IMR-90 (cell line): ENCODE measurements around the gene ERCC3. TPM values are rescaled to one million over a fixed set of nuclear protein-coding genes. Genes with fewer than 3 reads are reported as not detected.

Source experiments
- ATAC-seq: fragments of 200-7000 bp; cut with Tn5 transposase; 2 replicates; pipeline ENCODE4 v1.9.1; 2020; ENCODE audit warnings: low read depth, mild to moderate bottlenecking, moderate library complexity
- BruUV-seq: library from RNA; stranded (reverse); fragments of 400-500 nt; replicated peaks from 2 replicates; lab custom pipeline; 2021; lab: Mats Ljungman, UMichigan
- CTCF ChIA-PET: fragments of 300-600 bp; formaldehyde crosslinking; extraction: SDS; loops from one replicate; lab custom pipeline; 2021; ENCODE audit warnings: antibody characterized with exemption; lab: Yijun Ruan, JAX
- POLR2A ChIA-PET: fragments of 300-600 bp; sonication (Branson Sonifier 250); formaldehyde crosslinking; loops from one replicate; lab custom pipeline; 2022; ENCODE audit warnings: antibody characterized with exemption; ENCODE audit not compliant: unreplicated experiment; lab: Charles Lee
- DNase-seq: peaks from one replicate; pipeline ENCODE4 v3.0.0; 2013
- H2AFZ ChIP-seq: replicated peaks from 2 replicates; pipeline ENCODE3; 2013; ENCODE audit warnings: low read length, mild to moderate bottlenecking; ENCODE audit not compliant: poor library complexity
- H2AK5ac ChIP-seq: 2 replicates; pipeline ENCODE4 v1.6.1; 2013; ENCODE audit warnings: low read depth, low read length, inconsistent platforms
- H2AK9ac ChIP-seq: replicated peaks from 2 replicates; pipeline ENCODE3; 2013; ENCODE audit warnings: mild to moderate bottlenecking, low read depth, low read length, moderate library complexity; ENCODE audit not compliant: poor library complexity
- H2BK120ac ChIP-seq: 2 replicates; pipeline ENCODE4 v1.6.1; 2013; ENCODE audit warnings: low read depth, low read length, inconsistent platforms
- H2BK15ac ChIP-seq: 3 replicates; pipeline ENCODE4 v1.6.1; 2013; ENCODE audit warnings: low read depth, low read length, inconsistent platforms
- H2BK20ac ChIP-seq: 2 replicates; pipeline ENCODE4 v1.6.1; 2013; ENCODE audit warnings: low read depth, mild to moderate bottlenecking, inconsistent platforms, low read length, moderate library complexity
- H2BK5ac ChIP-seq: 2 replicates; pipeline ENCODE4 v1.6.1; 2013; ENCODE audit warnings: mild to moderate bottlenecking, low read depth, low read length, inconsistent platforms; ENCODE audit not compliant: poor library complexity, severe bottlenecking
- H3K14ac ChIP-seq: replicated peaks from 2 replicates; pipeline ENCODE4 v1.6.1; 2013; ENCODE audit warnings: low read depth, low read length, inconsistent platforms
- H3K18ac ChIP-seq: 2 replicates; pipeline ENCODE4 v1.6.1; 2013; ENCODE audit warnings: low read depth, low read length, control low read depth
- H3K23ac ChIP-seq: 2 replicates; pipeline ENCODE4 v1.6.1; 2013; ENCODE audit warnings: low read depth, low read length, inconsistent platforms
- H3K27ac ChIP-seq: 2 replicates; pipeline ENCODE4 v1.5.1; 2013; ENCODE audit warnings: mild to moderate bottlenecking, control low read depth, low read length; ENCODE audit not compliant: insufficient read depth
- H3K27me3 ChIP-seq: 2 replicates; pipeline ENCODE4 v1.6.1; 2013; ENCODE audit warnings: low read length; ENCODE audit not compliant: control insufficient read depth, insufficient read depth
- H3K36me3 ChIP-seq: 2 replicates; pipeline ENCODE4 v1.6.1; 2013; ENCODE audit warnings: low read length, mixed read lengths; ENCODE audit not compliant: control insufficient read depth, insufficient read depth
- H3K4ac ChIP-seq: 2 replicates; pipeline ENCODE4 v1.6.1; 2013; ENCODE audit warnings: low read depth, low read length, inconsistent platforms
- H3K4me1 ChIP-seq: 2 replicates; pipeline ENCODE4 v1.6.1; 2013; ENCODE audit warnings: low read length, mixed read lengths; ENCODE audit not compliant: control insufficient read depth, insufficient read depth
- H3K4me2 ChIP-seq: 2 replicates; pipeline ENCODE4 v1.6.1; 2013; ENCODE audit warnings: low read depth, mild to moderate bottlenecking, control low read depth, low read length, moderate library complexity
- H3K4me3 ChIP-seq: 2 replicates; pipeline ENCODE4 v1.5.1; 2013; ENCODE audit warnings: low read depth, mild to moderate bottlenecking, control low read depth, low read length, moderate library complexity; ENCODE audit not compliant: insufficient read depth
- H3K56ac ChIP-seq: 2 replicates; pipeline ENCODE4 v1.6.1; 2013; ENCODE audit warnings: low read length, inconsistent platforms; ENCODE audit not compliant: insufficient read depth; ENCODE audit errors: extremely low read depth
- H3K79me1 ChIP-seq, 2 experiments: 2 replicates each; pipeline ENCODE4 v1.6.1; 2013; ENCODE audit warnings: low read length in 2 of 2, inconsistent platforms in 1 of 2, low read depth in 1 of 2
- H3K9ac ChIP-seq: 2 replicates; pipeline ENCODE4 v1.6.1; 2013; ENCODE audit warnings: low read depth, low read length, control low read depth
- H3K9me1 ChIP-seq: 2 replicates; pipeline ENCODE4 v1.6.1; 2013; ENCODE audit warnings: low read length, inconsistent platforms; ENCODE audit not compliant: insufficient read depth
- H3K9me3 ChIP-seq: 2 replicates; pipeline ENCODE4 v1.6.1; 2013; ENCODE audit warnings: low read length; ENCODE audit not compliant: control insufficient read depth, insufficient read depth
- H4K20me1 ChIP-seq: 2 replicates; pipeline ENCODE4 v1.6.1; 2013; ENCODE audit warnings: low read length, inconsistent platforms; ENCODE audit not compliant: insufficient read depth
- H4K5ac ChIP-seq: 2 replicates; pipeline ENCODE4 v1.6.1; 2013; ENCODE audit warnings: mild to moderate bottlenecking, low read depth, low read length, control low read depth
- H4K8ac ChIP-seq, 2 experiments: 2 replicates each; pipeline ENCODE4 v1.6.1; 2013; ENCODE audit warnings: low read depth in 2 of 2, low read length in 2 of 2, control low read depth in 1 of 2, inconsistent platforms in 1 of 2
- H4K91ac ChIP-seq: 2 replicates; pipeline ENCODE4 v1.6.1; 2013; ENCODE audit warnings: low read depth, low read length, inconsistent platforms; ENCODE audit not compliant: insufficient read depth
- BHLHE40 ChIP-seq: fragments of 150-350 bp; IDR thresholded peaks from 2 replicates; pipeline ENCODE4 v1.6.1; 2016; ENCODE audit warnings: mild to moderate bottlenecking, low read depth, low read length
- CEBPB ChIP-seq: IDR thresholded peaks from 2 replicates; pipeline ENCODE4 v1.6.1; 2012; ENCODE audit warnings: low read depth, low read length, improper control_type of control experiment
- CHD1 ChIP-seq: IDR thresholded peaks from 2 replicates; pipeline ENCODE4 v1.6.1; 2012; ENCODE audit warnings: low read depth, low read length, improper control_type of control experiment
- FOS ChIP-seq: fragments of 150-350 bp; IDR thresholded peaks from 2 replicates; pipeline ENCODE4 v1.6.1; 2016; ENCODE audit warnings: low read depth, low read length
- MAFK ChIP-seq: IDR thresholded peaks from 2 replicates; pipeline ENCODE4 v1.6.1; 2012; ENCODE audit warnings: low read depth, low read length, improper control_type of control experiment
- MAZ ChIP-seq: IDR thresholded peaks from 2 replicates; pipeline ENCODE4 v1.6.1; 2012; ENCODE audit warnings: low read depth, mild to moderate bottlenecking, low read length, improper control_type of control experiment, moderate library complexity, borderline replicate concordance
- MXI1 ChIP-seq: IDR thresholded peaks from 2 replicates; pipeline ENCODE4 v1.6.1; 2012; ENCODE audit warnings: low read depth, mild to moderate bottlenecking, low read length, moderate library complexity, borderline replicate concordance
- NFE2L2 ChIP-seq: fragments of 150-350 bp; IDR thresholded peaks from 2 replicates; pipeline ENCODE4 v1.6.1; 2016; ENCODE audit warnings: low read depth, mild to moderate bottlenecking, low read length
- RAD21 ChIP-seq: IDR thresholded peaks from 2 replicates; pipeline ENCODE4 v1.6.1; 2012; ENCODE audit warnings: low read length, improper control_type of control experiment
- RCOR1 ChIP-seq: IDR thresholded peaks from 2 replicates; pipeline ENCODE4 v1.6.1; 2012; ENCODE audit warnings: mild to moderate bottlenecking, low read length, improper control_type of control experiment; ENCODE audit not compliant: insufficient replicate concordance
- RFX5 ChIP-seq: IDR thresholded peaks from 2 replicates; pipeline ENCODE4 v1.8.0; 2012; ENCODE audit warnings: low read depth, mild to moderate bottlenecking, low read length, moderate library complexity
- SMC3 ChIP-seq: fragments of 150-350 bp; IDR thresholded peaks from 2 replicates; pipeline ENCODE4 v1.6.1; 2016; ENCODE audit warnings: low read depth, mild to moderate bottlenecking, antibody characterized with exemption, low read length, moderate library complexity
- WGBS, 2 experiments: methylation state at CpG; one replicate each; pipeline versions ENCODE4 v1.1.5 to v1.1.7; 2013; ENCODE audit warnings: missing lambda C conversion rate in 2 of 2; ENCODE audit not compliant: insufficient read length in 1 of 2; ENCODE audit errors: extremely low coverage in 2 of 2; 5-methylcytosine and 5-hydroxymethylcytosine counted together
- dilution Hi-C: fragments of 300-500 bp; cut with HindIII; formaldehyde crosslinking; loops from one replicate; pipeline ENCODE4 v1.14.3; 2018; ENCODE audit warnings: low sequenced_read_pairs; ENCODE audit not compliant: unreplicated experiment
- in situ Hi-C: fragments of 300-500 bp; cut with MboI; formaldehyde crosslinking; loops from 3 replicates; pipeline ENCODE4 v1.14.3; 2019; ENCODE audit warnings: low sequenced_read_pairs, inconsistent platforms, mixed read lengths
- intact Hi-C: fragments of 100-400 bp; cut with micrococcal nuclease; formaldehyde crosslinking; loops from 2 replicates; pipeline ENCODE4 v1.10.0; 2022
- polyA plus RNA-seq, 3 experiments: library from polyadenylated mRNA; depleted of rRNA; stranded (reverse); fragments of >200 nt; gene quantifications; 2 replicates each; pipeline ENCODE4 v1.2.3, GENCODE V29; 2012; ENCODE audit warnings: low replicate concordance in 1 of 3
- total RNA-seq: library from RNA; depleted of rRNA; stranded (reverse); fragments of >200 nt; gene quantifications from 2 replicates; pipeline ENCODE4 v1.2.3, GENCODE V29; 2012
- TF ChIP-seq, protein P1 (sequence below): conservative IDR thresholded peaks from 2 replicates; pipeline ENCODE4 v1.5.1; 2012; ENCODE audit warnings: mild to moderate bottlenecking, low read depth, low read length, improper control_type of control experiment
- TF ChIP-seq, protein P2 (sequence below): fragments of 150-350 bp; IDR thresholded peaks from 2 replicates; pipeline ENCODE4 v1.6.1; 2017; ENCODE audit warnings: mild to moderate bottlenecking, antibody characterized with exemption, low read length, low read depth
- TF ChIP-seq, protein P3 (sequence below): fragments of 150-350 bp; IDR thresholded peaks from 2 replicates; pipeline ENCODE4 v1.6.1; 2016; ENCODE audit warnings: low read depth, mild to moderate bottlenecking, low read length, moderate library complexity, borderline replicate concordance

ERCC3 gene
- total and polyA plus RNA-seq, 2 of the 4 experiments (the other 2 are of a cell fraction) = 43.2 to 52.0 TPM

DNA sequence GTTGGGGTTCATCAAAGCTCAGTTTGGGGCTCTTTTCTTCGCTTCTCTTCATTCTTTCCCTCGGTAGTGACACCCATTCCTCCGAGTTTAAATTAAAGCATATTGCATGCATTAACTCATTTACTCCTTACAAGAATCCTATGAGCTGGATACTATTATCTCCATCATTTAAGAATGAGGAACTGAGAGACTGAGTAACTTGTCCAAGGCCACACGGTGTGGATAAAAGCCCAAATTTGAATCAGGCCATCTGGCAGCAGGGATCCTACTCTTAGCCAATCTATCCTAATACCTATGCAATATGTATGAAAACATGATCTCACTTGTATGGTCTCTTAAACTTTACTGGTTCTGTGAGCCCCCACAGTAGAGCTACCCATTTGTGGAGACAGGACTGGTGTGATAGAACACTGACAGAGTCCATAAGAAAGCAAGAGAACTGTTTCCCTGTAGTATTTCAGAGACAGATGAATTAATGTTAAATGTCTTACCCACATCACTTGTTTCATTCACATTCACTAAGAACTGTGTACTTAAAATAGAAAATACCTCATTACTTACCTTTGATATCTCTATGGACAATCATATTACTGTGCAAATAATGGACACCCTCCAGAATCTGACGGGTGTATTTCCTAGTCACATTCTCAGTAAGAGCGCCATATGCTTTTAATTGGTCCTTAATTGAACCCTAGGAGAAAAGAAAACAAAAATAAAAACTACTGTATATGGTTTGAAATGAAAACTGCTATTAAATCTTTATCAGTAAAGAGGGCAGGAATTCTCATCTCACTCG lies 20.4 kb upstream of the ERCC3 start:
- Histone ChIP-seq H4K91ac (no peak overlapping the region), H3K4me3 (no peak overlapping the region), H4K8ac (no peak overlapping the region), H3K9me1 (peaks cover 6% of the 10 kb centered on the region; the same call in 1 of the 2 replicates), H3K9ac (no peak overlapping the region), H2AFZ (no peak overlapping the region), H3K56ac (no peak overlapping the region), H2BK15ac (no peak overlapping the region), H3K9me3 (no peaks in the 10 kb centered on the region), H3K27ac (no peak overlapping the region), H3K23ac (no peak overlapping the region), H3K14ac (no peak overlapping the region), H2AK5ac (no peak overlapping the region), H3K4ac (no peak overlapping the region), H2BK5ac (no peak overlapping the region), H2AK9ac (no peak overlapping the region), H3K18ac (no peak overlapping the region), H3K4me1 (no peaks in the 10 kb centered on the region), H2BK20ac (no peak overlapping the region), H3K79me1 (peaks cover 8 to 17% of the 10 kb centered on the region in 2 experiments), H3K4me2 (no peak overlapping the region), H2BK120ac (no peak overlapping the region), H3K27me3 (no peaks in the 10 kb centered on the region), H4K5ac (no peak overlapping the region), H3K36me3 (peaks cover 34% of the 10 kb centered on the region), H4K20me1 (no peaks in the 10 kb centered on the region)
- intact Hi-C loops = no loop called here
- BruUV-seq = no TSS peak
- in situ Hi-C loops = no loop called here
- dilution Hi-C loops = no loop called here
- WGBS, 2 experiments = 100% methylated on average over 1 of the region's 7 CpGs; no CpG with 5 or more reads in 1 of the 2 experiments
- POLR2A ChIA-PET = no interaction called here
- CTCF ChIA-PET = no interaction called here
- ATAC-seq (no peak), DNase-seq (no peak)
- TF ChIP-seq NFE2L2 = no peak
- TF ChIP-seq RCOR1 = no peak
- TF ChIP-seq, protein P1, sequence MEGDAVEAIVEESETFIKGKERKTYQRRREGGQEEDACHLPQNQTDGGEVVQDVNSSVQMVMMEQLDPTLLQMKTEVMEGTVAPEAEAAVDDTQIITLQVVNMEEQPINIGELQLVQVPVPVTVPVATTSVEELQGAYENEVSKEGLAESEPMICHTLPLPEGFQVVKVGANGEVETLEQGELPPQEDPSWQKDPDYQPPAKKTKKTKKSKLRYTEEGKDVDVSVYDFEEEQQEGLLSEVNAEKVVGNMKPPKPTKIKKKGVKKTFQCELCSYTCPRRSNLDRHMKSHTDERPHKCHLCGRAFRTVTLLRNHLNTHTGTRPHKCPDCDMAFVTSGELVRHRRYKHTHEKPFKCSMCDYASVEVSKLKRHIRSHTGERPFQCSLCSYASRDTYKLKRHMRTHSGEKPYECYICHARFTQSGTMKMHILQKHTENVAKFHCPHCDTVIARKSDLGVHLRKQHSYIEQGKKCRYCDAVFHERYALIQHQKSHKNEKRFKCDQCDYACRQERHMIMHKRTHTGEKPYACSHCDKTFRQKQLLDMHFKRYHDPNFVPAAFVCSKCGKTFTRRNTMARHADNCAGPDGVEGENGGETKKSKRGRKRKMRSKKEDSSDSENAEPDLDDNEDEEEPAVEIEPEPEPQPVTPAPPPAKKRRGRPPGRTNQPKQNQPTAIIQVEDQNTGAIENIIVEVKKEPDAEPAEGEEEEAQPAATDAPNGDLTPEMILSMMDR = no peak
- TF ChIP-seq FOS = no peak
- TF ChIP-seq, protein P2, sequence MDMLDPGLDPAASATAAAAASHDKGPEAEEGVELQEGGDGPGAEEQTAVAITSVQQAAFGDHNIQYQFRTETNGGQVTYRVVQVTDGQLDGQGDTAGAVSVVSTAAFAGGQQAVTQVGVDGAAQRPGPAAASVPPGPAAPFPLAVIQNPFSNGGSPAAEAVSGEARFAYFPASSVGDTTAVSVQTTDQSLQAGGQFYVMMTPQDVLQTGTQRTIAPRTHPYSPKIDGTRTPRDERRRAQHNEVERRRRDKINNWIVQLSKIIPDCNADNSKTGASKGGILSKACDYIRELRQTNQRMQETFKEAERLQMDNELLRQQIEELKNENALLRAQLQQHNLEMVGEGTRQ = no peak
- TF ChIP-seq BHLHE40 = no peak
- TF ChIP-seq MXI1 = no peak
- TF ChIP-seq MAZ = no peak
- TF ChIP-seq MAFK = no peak
- TF ChIP-seq SMC3 = no peak
- TF ChIP-seq RFX5 = no peak
- TF ChIP-seq, protein P3, sequence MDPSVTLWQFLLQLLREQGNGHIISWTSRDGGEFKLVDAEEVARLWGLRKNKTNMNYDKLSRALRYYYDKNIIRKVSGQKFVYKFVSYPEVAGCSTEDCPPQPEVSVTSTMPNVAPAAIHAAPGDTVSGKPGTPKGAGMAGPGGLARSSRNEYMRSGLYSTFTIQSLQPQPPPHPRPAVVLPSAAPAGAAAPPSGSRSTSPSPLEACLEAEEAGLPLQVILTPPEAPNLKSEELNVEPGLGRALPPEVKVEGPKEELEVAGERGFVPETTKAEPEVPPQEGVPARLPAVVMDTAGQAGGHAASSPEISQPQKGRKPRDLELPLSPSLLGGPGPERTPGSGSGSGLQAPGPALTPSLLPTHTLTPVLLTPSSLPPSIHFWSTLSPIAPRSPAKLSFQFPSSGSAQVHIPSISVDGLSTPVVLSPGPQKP = no peak
- no peak for TF ChIP-seq CHD1
- no peak for TF ChIP-seq CEBPB
- no peak for TF ChIP-seq RAD21
